Trophoblast cell (in vitro differentiated cells and primary cell): ENCODE data around the gene C1QC.
A peak's percentile ranks its signal among the peaks of the same experiment; 100 is the strongest.

ENCODE experiments used
- DNase-seq, 2 donors: peaks; one replicate each; pipeline ENCODE4 v3.0.0-alpha.2; 2016
- H2AFZ ChIP-seq: 2 replicates; pipeline ENCODE4 v1.6.1; 2013; ENCODE audit warnings: low read length, moderate library complexity, mild to moderate bottlenecking; ENCODE audit not compliant: insufficient read depth, poor library complexity
- H2AK5ac ChIP-seq: 2 replicates; pipeline ENCODE4 v1.6.1; 2013; ENCODE audit warnings: mild to moderate bottlenecking, low read length
- H2BK120ac ChIP-seq: 2 replicates; pipeline ENCODE4 v1.6.1; 2013; ENCODE audit warnings: low read length, mild to moderate bottlenecking, moderate library complexity; ENCODE audit not compliant: insufficient read depth, poor library complexity
- H2BK12ac ChIP-seq: 2 replicates; pipeline ENCODE4 v1.6.1; 2013; ENCODE audit warnings: mild to moderate bottlenecking, low read length, moderate library complexity
- H2BK5ac ChIP-seq: 2 replicates; pipeline ENCODE4 v1.6.1; 2013; ENCODE audit warnings: low read length, low read depth, moderate library complexity, mild to moderate bottlenecking; ENCODE audit not compliant: poor library complexity
- H3K14ac ChIP-seq: 2 replicates; pipeline ENCODE4 v1.6.1; 2013; ENCODE audit warnings: mild to moderate bottlenecking, low read length
- H3K18ac ChIP-seq: 2 replicates; pipeline ENCODE4 v1.6.1; 2013; ENCODE audit warnings: mild to moderate bottlenecking, low read length
- H3K23ac ChIP-seq: 2 replicates; pipeline ENCODE4 v1.6.1; 2013; ENCODE audit warnings: low read length
- H3K27ac ChIP-seq: 2 replicates; pipeline ENCODE4 v1.5.1; 2013; ENCODE audit warnings: low read depth, mild to moderate bottlenecking, inconsistent platforms, low read length, moderate library complexity
- H3K27me3 ChIP-seq: 2 replicates; pipeline ENCODE4 v1.6.1; 2013; ENCODE audit warnings: inconsistent platforms, mild to moderate bottlenecking, low read length, moderate library complexity; ENCODE audit not compliant: insufficient read depth
- H3K36me3 ChIP-seq, 2 experiments: 1 replicate in 1 of 2; 2 replicates in 1 of 2; pipeline ENCODE4 v1.6.1; 2013; ENCODE audit warnings: low read length in 2 of 2, mild to moderate bottlenecking in 2 of 2, moderate library complexity in 1 of 2; ENCODE audit not compliant: insufficient read depth in 2 of 2, control insufficient read depth in 1 of 2
- H3K4ac ChIP-seq: 2 replicates; pipeline ENCODE4 v1.6.1; 2013; ENCODE audit warnings: low read depth, mild to moderate bottlenecking, low read length, moderate library complexity
- H3K4me1 ChIP-seq, 2 experiments: 1 replicate in 1 of 2; 2 replicates in 1 of 2; pipeline ENCODE4 v1.6.1; 2013; ENCODE audit warnings: low read length in 2 of 2, mild to moderate bottlenecking in 2 of 2, moderate library complexity in 1 of 2; ENCODE audit not compliant: insufficient read depth in 2 of 2, control insufficient read depth in 1 of 2
- H3K4me2 ChIP-seq: 2 replicates; pipeline ENCODE4 v1.6.1; 2013; ENCODE audit warnings: inconsistent platforms, mild to moderate bottlenecking, low read length, moderate library complexity
- H3K4me3 ChIP-seq: 2 replicates; pipeline ENCODE4 v1.5.1; 2013; ENCODE audit warnings: mild to moderate bottlenecking, low read depth, low read length, inconsistent platforms
- H3K79me1 ChIP-seq: one replicate; pipeline ENCODE4 v1.6.1; 2013; ENCODE audit warnings: low read length
- H3K79me2 ChIP-seq: 2 replicates; pipeline ENCODE4 v1.6.1; 2013; ENCODE audit warnings: low read length, mild to moderate bottlenecking; ENCODE audit not compliant: control insufficient read depth, insufficient read depth, poor library complexity
- H3K9ac ChIP-seq: 2 replicates; pipeline ENCODE4 v1.6.1; 2013; ENCODE audit warnings: mild to moderate bottlenecking, low read length
- H3K9me3 ChIP-seq: 2 replicates; pipeline ENCODE4 v1.6.1; 2013; ENCODE audit warnings: low read depth, mild to moderate bottlenecking, control low read depth, inconsistent platforms, low read length; ENCODE audit not compliant: insufficient read depth
- H4K12ac ChIP-seq: 2 replicates; pipeline ENCODE4 v1.6.1; 2013; ENCODE audit warnings: low read depth, mild to moderate bottlenecking, low read length, moderate library complexity
- H4K8ac ChIP-seq: 2 replicates; pipeline ENCODE4 v1.6.1; 2013; ENCODE audit warnings: low read depth, mild to moderate bottlenecking, low read length, moderate library complexity
- H4K91ac ChIP-seq: one replicate; pipeline ENCODE4 v1.6.1; 2013; ENCODE audit warnings: low read depth, mild to moderate bottlenecking, low read length, moderate library complexity
- WGBS: extraction: QIAGEN DNeasy Blood & Tissue Kit; methylation state at CpG from one replicate; pipeline ENCODE4 v1.1.7; 2013; ENCODE audit warnings: missing lambda C conversion rate; ENCODE audit not compliant: insufficient read length, insufficient coverage; ENCODE audit errors: extremely low coverage; 5-methylcytosine and 5-hydroxymethylcytosine counted together

The C1QC gene

DNA sequence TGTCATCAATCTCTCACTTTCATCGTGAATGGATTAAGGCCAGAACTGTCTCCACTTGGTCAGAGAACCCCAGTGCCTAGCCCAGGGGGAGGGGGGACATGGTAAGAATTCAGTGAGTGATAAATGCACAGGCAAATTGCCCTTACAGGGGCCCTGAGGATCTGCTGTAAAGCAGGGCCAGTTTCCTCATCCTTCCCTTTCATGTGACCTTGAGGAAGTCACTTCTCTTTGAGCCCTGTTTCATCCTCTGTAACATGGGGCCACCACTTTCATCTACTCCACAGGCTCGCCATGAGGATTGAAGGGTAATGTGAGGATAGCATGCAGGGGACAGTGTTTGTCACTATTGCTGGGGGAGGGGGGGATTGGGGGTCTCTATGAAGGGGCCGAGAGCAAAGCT is 35.1 kb upstream of the C1QC start:
- no peaks in the 10 kb centered on the region for H3K36me3 ChIP-seq
- no peak overlapping the region for H2BK5ac ChIP-seq
- no peak overlapping the region for H3K4ac ChIP-seq
- no peaks in the 10 kb centered on the region for H3K27me3 ChIP-seq
- no peak overlapping the region for H3K18ac ChIP-seq
- no peaks in the 10 kb centered on the region for H3K9me3 ChIP-seq
- H3K23ac ChIP-seq = no peak overlapping the region
- no peak overlapping the region for H3K4me2 ChIP-seq
- H3K4me1 ChIP-seq = no peaks in the 10 kb centered on the region
- DNase-seq = no peak
- no peak overlapping the region for H2BK12ac ChIP-seq
- H3K14ac ChIP-seq = no peak overlapping the region
- WGBS = no CpG with 5 or more reads among the region's 3 CpGs
- no peaks in the 10 kb centered on the region for H3K79me1 ChIP-seq
- no peaks in the 10 kb centered on the region for H3K79me2 ChIP-seq
- no peak overlapping the region for H3K9ac ChIP-seq
- H4K91ac ChIP-seq = no peak overlapping the region
- no peak overlapping the region for H2BK120ac ChIP-seq
- no peak overlapping the region for H4K8ac ChIP-seq
- H2AK5ac ChIP-seq = no peak overlapping the region
- no peak overlapping the region for H2AFZ ChIP-seq
- no peak overlapping the region for H3K4me3 ChIP-seq
- H3K27ac ChIP-seq = no peak overlapping the region
- no peak overlapping the region for H4K12ac ChIP-seq

DNA sequence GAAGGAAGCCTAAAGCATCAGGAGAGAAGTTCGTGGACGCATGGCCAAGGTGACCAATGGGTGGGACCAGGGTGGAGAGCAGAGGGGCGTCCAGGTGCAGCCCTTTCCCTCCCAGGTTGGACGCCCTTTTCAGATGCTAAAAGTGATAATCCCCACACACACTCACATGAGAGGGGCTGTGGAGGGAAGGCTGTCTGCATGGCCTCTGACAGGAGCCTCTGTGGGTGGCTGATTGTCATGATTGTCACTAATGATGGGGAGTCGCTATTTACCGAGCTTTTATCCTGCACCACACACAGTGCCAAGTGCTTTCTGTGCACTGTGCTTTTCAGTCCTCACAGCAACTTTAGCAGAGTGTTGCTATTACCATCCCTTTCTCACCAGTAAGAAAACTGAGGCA is 34.1 kb upstream of the C1QC start:
- no peaks in the 10 kb centered on the region for H3K4me1 ChIP-seq
- no peaks in the 10 kb centered on the region for H3K27me3 ChIP-seq
- H2AFZ ChIP-seq = no peak overlapping the region
- no peak overlapping the region for H4K8ac ChIP-seq
- H3K18ac ChIP-seq = no peak overlapping the region
- H2BK5ac ChIP-seq = no peak overlapping the region
- H3K4me3 ChIP-seq = no peak overlapping the region
- H3K9ac ChIP-seq = no peak overlapping the region
- no peaks in the 10 kb centered on the region for H3K79me1 ChIP-seq
- no peak overlapping the region for H2BK12ac ChIP-seq
- H3K23ac ChIP-seq = no peak overlapping the region
- H4K12ac ChIP-seq = no peak overlapping the region
- no peak overlapping the region for H3K14ac ChIP-seq
- WGBS = no CpG with 5 or more reads among the region's 6 CpGs
- H3K27ac ChIP-seq = no peak overlapping the region
- DNase-seq = no peak
- H3K4ac ChIP-seq = no peak overlapping the region
- H2AK5ac ChIP-seq = no peak overlapping the region
- no peaks in the 10 kb centered on the region for H3K9me3 ChIP-seq
- H4K91ac ChIP-seq = no peak overlapping the region
- H3K4me2 ChIP-seq = no peak overlapping the region
- H2BK120ac ChIP-seq = no peak overlapping the region
- no peaks in the 10 kb centered on the region for H3K79me2 ChIP-seq
- no peaks in the 10 kb centered on the region for H3K36me3 ChIP-seq

DNA sequence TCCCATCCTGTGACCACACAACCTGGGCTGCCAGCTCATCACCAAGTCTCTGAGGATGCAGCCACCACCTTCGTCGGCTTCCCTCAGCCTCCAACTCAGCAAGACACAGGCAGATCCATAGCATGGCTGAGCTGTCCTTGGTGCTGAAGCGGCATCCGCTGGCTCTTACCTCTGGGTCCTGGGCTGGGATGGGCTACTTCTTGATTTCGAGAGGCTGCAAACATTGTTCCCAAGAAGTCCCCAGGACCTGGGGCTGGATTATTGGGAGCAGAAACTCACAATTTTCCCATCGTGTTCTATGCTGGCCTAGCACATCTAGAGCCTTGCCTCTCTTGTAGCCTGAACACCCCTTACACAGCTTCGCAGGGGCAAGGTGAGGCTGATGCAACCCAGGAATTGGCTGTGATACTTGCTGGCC is 31.9 kb upstream of the C1QC start:
- Histone ChIP-seq H3K9ac (no peak overlapping the region), H3K79me2 (no peaks in the 10 kb centered on the region), H2BK5ac (no peak overlapping the region), H4K91ac (no peak overlapping the region), H3K4me3 (no peak overlapping the region), H2BK12ac (no peak overlapping the region), H3K4me1 (no peaks in the 10 kb centered on the region), H3K9me3 (no peaks in the 10 kb centered on the region), H2AFZ (no peak overlapping the region), H3K27me3 (no peaks in the 10 kb centered on the region), H3K36me3 (no peaks in the 10 kb centered on the region), H3K18ac (no peak overlapping the region), H2AK5ac (no peak overlapping the region), H4K12ac (no peak overlapping the region), H3K27ac (no peak overlapping the region), H4K8ac (no peak overlapping the region), H2BK120ac (no peak overlapping the region), H3K23ac (no peak overlapping the region), H3K14ac (no peak overlapping the region), H3K4me2 (no peak overlapping the region), H3K4ac (no peak overlapping the region), H3K79me1 (no peaks in the 10 kb centered on the region)
- DNase-seq = peak; percentile 22 to 72
- no CpG with 5 or more reads among the region's 7 CpGs for WGBS

DNA sequence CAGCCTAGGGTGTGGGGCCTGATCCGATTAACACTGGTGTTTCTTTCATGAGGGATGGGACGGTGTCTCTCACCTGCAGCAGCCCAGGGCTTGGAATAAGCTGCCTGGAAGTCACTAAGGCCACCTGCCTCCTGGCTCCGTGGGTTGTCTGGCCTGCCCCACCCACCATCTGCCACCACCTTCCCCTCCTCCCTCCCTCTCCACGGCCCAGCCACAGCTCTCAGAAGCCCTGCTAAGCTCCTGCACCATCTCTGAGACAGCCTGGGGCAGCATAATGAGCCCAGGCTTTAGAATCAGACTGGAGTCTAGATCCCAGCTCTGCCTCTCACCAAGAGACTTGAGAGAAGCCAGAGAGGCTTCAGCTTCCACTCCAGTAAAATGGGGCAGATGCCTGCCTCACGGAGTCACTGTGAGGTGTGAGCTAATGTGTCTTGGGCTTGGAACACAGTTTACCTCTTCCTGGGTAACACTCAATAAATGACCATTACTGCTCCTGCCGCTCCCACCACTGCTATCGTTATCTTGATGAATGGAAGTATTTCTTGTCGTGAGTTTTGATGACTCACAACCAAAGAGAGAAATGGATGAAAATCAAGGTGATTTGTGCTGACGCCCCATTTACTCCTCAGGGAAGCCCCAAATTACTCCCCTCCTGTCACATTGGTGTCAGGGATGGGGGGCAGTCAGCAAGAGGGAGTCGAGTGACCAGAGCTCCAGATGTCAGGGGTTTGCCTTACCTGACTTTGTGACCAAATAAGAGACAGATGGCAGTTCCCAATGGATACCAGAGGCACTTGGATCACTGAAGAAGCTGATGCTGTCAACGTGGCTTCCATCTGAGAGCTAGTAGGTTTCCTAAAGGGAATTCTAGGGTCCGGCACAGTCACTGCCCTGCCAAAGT is 30.5 kb upstream of the C1QC start:
- Histone ChIP-seq H3K79me1 (no peaks in the 10 kb centered on the region), H2BK12ac (no peak overlapping the region), H3K4ac (no peak overlapping the region), H3K27ac (no peak overlapping the region), H3K27me3 (no peaks in the 10 kb centered on the region), H3K23ac (no peak overlapping the region), H2BK120ac (no peak overlapping the region), H4K91ac (no peak overlapping the region), H3K4me3 (no peak overlapping the region), H3K36me3 (no peaks in the 10 kb centered on the region), H2BK5ac (no peak overlapping the region), H3K18ac (no peak overlapping the region), H2AK5ac (no peak overlapping the region), H3K9ac (no peak overlapping the region), H3K14ac (no peak overlapping the region), H3K4me2 (no peak overlapping the region), H2AFZ (no peak overlapping the region), H3K9me3 (no peaks in the 10 kb centered on the region), H4K8ac (no peak overlapping the region), H3K4me1 (no peaks in the 10 kb centered on the region), H3K79me2 (no peaks in the 10 kb centered on the region), H4K12ac (no peak overlapping the region)
- no peak for DNase-seq
- WGBS = no CpG with 5 or more reads among the region's 12 CpGs
